GM12878 (cell line): ENCODE results near the gene PPP2R1B. TPM values are rescaled to one million over a fixed set of nuclear protein-coding genes. Genes with fewer than 3 reads are reported as not detected.
A peak's percentile ranks its signal among the peaks of the same experiment; 100 is the strongest.

Experiments used
- ATAC-seq: fragments of 200-7000 bp; cut with Tn5 transposase; 3 replicates; pipeline ENCODE4 v1.9.1; 2020; ENCODE audit warnings: mild to moderate bottlenecking, moderate library complexity
- BruUV-seq: library from RNA; stranded (reverse); fragments of 400-500 nt; replicated peaks from 2 replicates; lab custom pipeline; 2021; lab: Mats Ljungman, UMichigan
- CTCF ChIA-PET: fragments of 300-600 bp; sonication (Branson Sonifier 250); formaldehyde crosslinking; extraction: SDS; loops from one replicate; lab custom pipeline; 2021; ENCODE audit warnings: inconsistent platforms; lab: Yijun Ruan, JAX
- POLR2A ChIA-PET: fragments of 350-600 bp; formaldehyde crosslinking; extraction: SDS; loops from one replicate; lab custom pipeline; 2021; ENCODE audit warnings: inconsistent platforms; lab: Charles Lee
- RAD21 ChIA-PET: fragments of 300-600 bp; sonication (Branson Sonifier 250); formaldehyde crosslinking; loops from one replicate; lab custom pipeline; 2023; ENCODE audit warnings: antibody characterized with exemption; ENCODE audit not compliant: unreplicated experiment; lab: Charles Lee
- SMC1A ChIA-PET: fragments of 300-600 bp; sonication (Branson Sonifier 250); formaldehyde crosslinking; loops from one replicate; lab custom pipeline; 2023; ENCODE audit not compliant: unreplicated experiment, uncharacterized antibody; lab: Charles Lee
- DNase-seq: peaks from one replicate; pipeline ENCODE4 v3.0.0-alpha.2; 2011; ENCODE audit warnings: low read depth, low spot score
- FAIRE-seq: peaks from 3 replicates; lab custom pipeline; 2011; peaks lifted over from hg19 to GRCh38; lab: Jason Lieb, UNC
- H2AFZ ChIP-seq: 2 replicates; pipeline ENCODE4 v1.6.0; 2011; ENCODE audit warnings: low read depth, low read length, control low read depth; ENCODE audit not compliant: control insufficient read depth
- H3K27ac ChIP-seq: 2 replicates; pipeline ENCODE4 v1.5.1; 2011; ENCODE audit warnings: control low read depth; ENCODE audit not compliant: control insufficient read depth, insufficient read depth
- H3K27me3 ChIP-seq, 2 experiments: replicated peaks in 1 of 2; 2 replicates each; pipeline versions ENCODE4 v1.6.0 to v1.6.1; 2011; ENCODE audit warnings: low read length in 1 of 2; ENCODE audit not compliant: control insufficient read depth in 2 of 2, insufficient read depth in 2 of 2
- H3K36me3 ChIP-seq, 2 experiments: 2 replicates each; pipeline ENCODE4 v1.5.1; 2011; ENCODE audit warnings: low read length in 1 of 2; ENCODE audit not compliant: control insufficient read depth in 2 of 2, insufficient read depth in 2 of 2
- H3K4me1 ChIP-seq: 2 replicates; pipeline ENCODE4 v1.6.1; 2011; ENCODE audit warnings: mild to moderate bottlenecking, low read length, moderate library complexity, mixed read lengths; ENCODE audit not compliant: control insufficient read depth, insufficient read depth
- H3K4me2 ChIP-seq: 2 replicates; pipeline ENCODE4 v1.6.0; 2011; ENCODE audit warnings: control low read depth; ENCODE audit not compliant: control insufficient read depth, insufficient read depth
- H3K4me3 ChIP-seq: fragments of 200-600 bp; sonication (generic); 2 replicates; pipeline ENCODE4 v1.5.1; 2016
- H3K79me2 ChIP-seq: 2 replicates; pipeline ENCODE4 v1.6.0; 2011; ENCODE audit warnings: low read length; ENCODE audit not compliant: control insufficient read depth, insufficient read depth
- H3K9ac ChIP-seq: 2 replicates; pipeline ENCODE4 v1.8.0; 2011; ENCODE audit warnings: low read length, control low read depth, mixed read lengths; ENCODE audit not compliant: control insufficient read depth, insufficient read depth
- H3K9me3 ChIP-seq: replicated peaks from 3 replicates; pipeline ENCODE4 v1.5.1; 2011; ENCODE audit warnings: mild to moderate bottlenecking, low read length; ENCODE audit not compliant: control insufficient read depth, insufficient read depth
- H4K20me1 ChIP-seq: 2 replicates; pipeline ENCODE4 v1.6.0; 2011; ENCODE audit not compliant: control insufficient read depth, insufficient read depth
- HDAC2 ChIP-seq: fragments of 200-600 bp; sonication (generic); IDR thresholded peaks from 2 replicates; pipeline ENCODE4 v1.6.1; 2017
- IKZF2 ChIP-seq, 2 experiments: fragments of 450-650 bp; IDR thresholded peaks; 2 replicates each; pipeline ENCODE4 v1.6.1; 2017; ENCODE audit warnings: mild to moderate bottlenecking in 2 of 2, moderate library complexity in 2 of 2
- NR2C1 ChIP-seq: fragments of 450-650 bp; IDR thresholded peaks from 2 replicates; pipeline ENCODE4 v1.6.1; 2017; ENCODE audit warnings: antibody characterized with exemption, mild to moderate bottlenecking, moderate library complexity
- NR2F1 ChIP-seq: fragments of 450-650 bp; conservative IDR thresholded peaks from 2 replicates; pipeline ENCODE4 v1.6.1; 2017; ENCODE audit warnings: mild to moderate bottlenecking
- PKNOX1 ChIP-seq: fragments of 450-650 bp; IDR thresholded peaks from 2 replicates; pipeline ENCODE4 v1.6.1; 2016; ENCODE audit warnings: mild to moderate bottlenecking
- RAD21 ChIP-seq: IDR thresholded peaks from 2 replicates; pipeline ENCODE4 v1.6.1; 2011; ENCODE audit warnings: mild to moderate bottlenecking, low read depth, low read length, moderate library complexity; ENCODE audit not compliant: insufficient read depth
- RB1 ChIP-seq: fragments of 450-650 bp; formaldehyde crosslinking; IDR thresholded peaks from 2 replicates; pipeline ENCODE4 v1.6.1; 2017; ENCODE audit warnings: mild to moderate bottlenecking, borderline replicate concordance
- SMC3 ChIP-seq: IDR thresholded peaks from 2 replicates; pipeline ENCODE4 v1.6.1; 2011; ENCODE audit warnings: low read length, improper control_type of control experiment, borderline replicate concordance
- WGBS: methylation state at CpG from one replicate; pipeline ENCODE4 v1.1.6; 2016; ENCODE audit warnings: low lambda C conversion rate; ENCODE audit not compliant: insufficient replicate concordance, insufficient coverage; ENCODE audit errors: missing lambda C conversion rate; 5-methylcytosine and 5-hydroxymethylcytosine counted together
- in situ Hi-C: fragments of 300-500 bp; cut with MboI; formaldehyde crosslinking; loops from 9 replicates; pipeline ENCODE4 v1.14.3; 2018; ENCODE audit warnings: mixed read lengths
- intact Hi-C: fragments of 100-400 bp; cut with micrococcal nuclease; formaldehyde crosslinking; loops from one replicate; pipeline ENCODE4 v1.14.2; 2022; ENCODE audit not compliant: unreplicated experiment
- polyA plus RNA-seq, 11 experiments: library from polyadenylated mRNA; depleted of rRNA in 4 of 11; unstranded in 6 of 11; stranded (reverse) in 5 of 11; fragments of >200 nt; fragmentation: Nextera tagmentation in 4 of 11; fragmentation: Illumina TruSeq in 1 of 11; extraction: Ambion mirVana in 4 of 11; extraction: Trizol in 1 of 11; gene quantifications; 1 replicate in 1 of 11; 2 replicates in 10 of 11; pipeline versions ENCODE4 v1.2.1 to v1.2.3, GENCODE V29; 2011 to 2016; ENCODE audit warnings: inconsistent platforms in 2 of 11, missing spikeins in 2 of 11, low read depth in 1 of 11
- total RNA-seq, 4 experiments: library from RNA; depleted of rRNA in 3 of 4; stranded (reverse); fragments of >200 nt in 3 of 4; fragmentation: Illumina TruSeq in 1 of 4; extraction: Trizol in 1 of 4; gene quantifications; 2 replicates each; pipeline versions ENCODE4 v1.2.1 to v1.2.3, GENCODE V29; 2013 to 2021
- TF ChIP-seq, protein P1 (sequence below), 3 experiments: IDR thresholded peaks in 2 of 3; conservative IDR thresholded peaks in 1 of 3; 2 replicates each; pipeline ENCODE4 v1.5.1; 2011; ENCODE audit warnings: low read depth in 3 of 3, low read length in 3 of 3, mild to moderate bottlenecking in 3 of 3, control low read depth in 2 of 3, moderate library complexity in 2 of 3, inconsistent platforms in 1 of 3, mixed read lengths in 1 of 3; ENCODE audit not compliant: control insufficient read depth in 2 of 3, insufficient read depth in 1 of 3; ENCODE audit errors: extremely low read depth in 1 of 3
- TF ChIP-seq, protein P2 (sequence below): fragments of 450-650 bp; IDR thresholded peaks from 2 replicates; pipeline ENCODE4 v1.6.1; 2017; ENCODE audit warnings: mild to moderate bottlenecking, moderate library complexity

Gene PPP2R1B
- total and polyA plus RNA-seq, 10 of the 15 experiments (the other 5 are each of a cell fraction or from before 2014, with no cell fraction given): 26.6 to 68.2 (median 35.7) TPM

DNA sequence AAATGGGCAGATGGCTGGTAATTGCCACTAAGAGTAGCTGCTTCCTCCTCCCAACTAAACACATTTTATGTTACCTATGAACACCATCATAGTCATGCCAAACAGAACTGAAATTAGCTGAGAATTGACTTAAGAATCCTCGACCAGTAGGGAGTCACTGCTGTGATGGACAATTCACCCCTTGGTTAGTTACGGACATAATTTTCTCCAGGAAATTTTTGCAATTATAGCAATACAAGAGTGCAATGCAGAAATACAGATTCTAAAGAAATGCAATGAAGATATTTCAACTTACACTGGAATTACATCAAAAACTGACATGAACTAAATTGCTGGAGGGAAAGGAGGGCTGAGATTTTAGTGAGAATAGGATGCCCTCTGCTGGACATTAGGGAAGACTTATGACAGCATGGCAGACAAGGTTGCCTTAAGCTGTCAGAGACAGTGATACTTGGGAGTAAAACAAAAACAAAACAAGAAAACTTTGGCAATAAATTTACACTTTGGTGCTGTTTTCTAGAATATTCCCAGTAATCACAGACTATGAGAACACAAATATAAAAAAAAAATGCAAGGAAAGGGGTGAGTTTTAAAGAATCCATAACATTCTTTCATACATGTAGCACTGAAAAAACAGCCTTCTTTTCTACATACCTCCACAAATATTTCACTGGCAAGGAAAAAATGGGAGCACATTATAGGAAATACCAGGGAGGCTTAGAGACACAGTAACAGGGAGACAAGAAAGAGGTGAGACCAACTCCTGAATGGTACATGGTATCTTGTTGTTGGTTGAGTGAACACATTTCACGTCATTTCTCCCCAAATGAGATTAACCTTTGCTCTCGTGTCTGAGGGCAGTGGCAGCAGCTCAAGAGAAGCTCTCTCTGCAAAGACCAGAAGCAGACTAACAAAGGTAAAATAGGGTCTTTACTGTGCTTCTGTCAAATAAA is 11.2 kb upstream of the PPP2R1B start:
- ChIA-PET RAD21 (interaction anchor here (0.7 to 5.9 kb wide), 38 partner anchors 9 to 211 kb away, joined by 3 to 136 read pairs (median 4); partner anchors contain the start of genes ALG9, PPP2R1B and SIK2), SMC1A (interaction anchor here (0.6 to 6.0 kb wide), 54 partner anchors 9 to 347 kb away, joined by 3 to 154 read pairs (median 5); partner anchors contain the start of genes PPP2R1B and SIK2), POLR2A (interaction anchor here (0.6 to 5.8 kb wide), 10 partner anchors 11 to 190 kb away, joined by 3 to 56 read pairs (median 4); partner anchors contain the start of gene PPP2R1B), CTCF (interaction anchor here (0.5 to 6.4 kb wide), 62 partner anchors 8 to 503 kb away, joined by 3 to 170 read pairs (median 5); partner anchors contain the start of genes ALG9, PPP2R1B and SIK2)
- H3K4me2 ChIP-seq: peak overlapping the region; percentile 73
- H3K79me2 ChIP-seq: no peaks in the 10 kb centered on the region
- no peaks in the 10 kb centered on the region for H3K9me3 ChIP-seq
- BruUV-seq: no TSS peak
- FAIRE-seq (peak; percentile 68), DNase-seq (peak; percentile 52), ATAC-seq (peak; percentile 92)
- no peak overlapping the region for H3K4me3 ChIP-seq
- in situ Hi-C loops (loop anchor here (5.0 kb wide), 1 partner anchor 175 kb away; the partner anchor contains the start of gene SIK2), intact Hi-C loops (loop anchor here (1.0 to 10.0 kb wide), 6 partner anchors 64 to 1493 kb away; partner anchors contain the start of gene SIK2)
- H2AFZ ChIP-seq: peak overlapping the region; percentile 32
- peaks cover 8% of the 10 kb centered on the region; the same call in 1 of the 2 replicates for H3K4me1 ChIP-seq
- WGBS: 54% methylated on average over 4 of the region's 4 CpGs
- H3K9ac ChIP-seq: 0 out of 2 replicates have a peak overlapping the region, but pooled peaks have one; percentile 24
- no peaks in the 10 kb centered on the region for H3K27me3 ChIP-seq
- H3K27ac ChIP-seq: peak overlapping the region; percentile 68
- H4K20me1 ChIP-seq: no peaks in the 10 kb centered on the region
- no peaks in the 10 kb centered on the region for H3K36me3 ChIP-seq
- peak; percentile 44; the same call in 1 of the 2 replicates for TF ChIP-seq NR2F1
- no peak for TF ChIP-seq HDAC2
- TF ChIP-seq RB1: 0 out of 2 replicates have a peak, but pooled peaks have one; percentile 39
- TF ChIP-seq NR2C1: no peak
- TF ChIP-seq, protein P1, sequence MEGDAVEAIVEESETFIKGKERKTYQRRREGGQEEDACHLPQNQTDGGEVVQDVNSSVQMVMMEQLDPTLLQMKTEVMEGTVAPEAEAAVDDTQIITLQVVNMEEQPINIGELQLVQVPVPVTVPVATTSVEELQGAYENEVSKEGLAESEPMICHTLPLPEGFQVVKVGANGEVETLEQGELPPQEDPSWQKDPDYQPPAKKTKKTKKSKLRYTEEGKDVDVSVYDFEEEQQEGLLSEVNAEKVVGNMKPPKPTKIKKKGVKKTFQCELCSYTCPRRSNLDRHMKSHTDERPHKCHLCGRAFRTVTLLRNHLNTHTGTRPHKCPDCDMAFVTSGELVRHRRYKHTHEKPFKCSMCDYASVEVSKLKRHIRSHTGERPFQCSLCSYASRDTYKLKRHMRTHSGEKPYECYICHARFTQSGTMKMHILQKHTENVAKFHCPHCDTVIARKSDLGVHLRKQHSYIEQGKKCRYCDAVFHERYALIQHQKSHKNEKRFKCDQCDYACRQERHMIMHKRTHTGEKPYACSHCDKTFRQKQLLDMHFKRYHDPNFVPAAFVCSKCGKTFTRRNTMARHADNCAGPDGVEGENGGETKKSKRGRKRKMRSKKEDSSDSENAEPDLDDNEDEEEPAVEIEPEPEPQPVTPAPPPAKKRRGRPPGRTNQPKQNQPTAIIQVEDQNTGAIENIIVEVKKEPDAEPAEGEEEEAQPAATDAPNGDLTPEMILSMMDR (IDR thresholded peaks at IDR 0.05 in 2 of 3, conservative IDR thresholded peaks at IDR 0.05 in 1 of 3; ENCODE audit: control insufficient read depth in 2 of 3, extremely low read depth in 1 of 3, insufficient read depth in 1 of 3, low read depth in 3 of 3, low read length in 3 of 3): peak; percentile 65 to 86 (median 79)
- TF ChIP-seq IKZF2 (IDR thresholded peaks at IDR 0.05): no peak
- TF ChIP-seq, protein P2, sequence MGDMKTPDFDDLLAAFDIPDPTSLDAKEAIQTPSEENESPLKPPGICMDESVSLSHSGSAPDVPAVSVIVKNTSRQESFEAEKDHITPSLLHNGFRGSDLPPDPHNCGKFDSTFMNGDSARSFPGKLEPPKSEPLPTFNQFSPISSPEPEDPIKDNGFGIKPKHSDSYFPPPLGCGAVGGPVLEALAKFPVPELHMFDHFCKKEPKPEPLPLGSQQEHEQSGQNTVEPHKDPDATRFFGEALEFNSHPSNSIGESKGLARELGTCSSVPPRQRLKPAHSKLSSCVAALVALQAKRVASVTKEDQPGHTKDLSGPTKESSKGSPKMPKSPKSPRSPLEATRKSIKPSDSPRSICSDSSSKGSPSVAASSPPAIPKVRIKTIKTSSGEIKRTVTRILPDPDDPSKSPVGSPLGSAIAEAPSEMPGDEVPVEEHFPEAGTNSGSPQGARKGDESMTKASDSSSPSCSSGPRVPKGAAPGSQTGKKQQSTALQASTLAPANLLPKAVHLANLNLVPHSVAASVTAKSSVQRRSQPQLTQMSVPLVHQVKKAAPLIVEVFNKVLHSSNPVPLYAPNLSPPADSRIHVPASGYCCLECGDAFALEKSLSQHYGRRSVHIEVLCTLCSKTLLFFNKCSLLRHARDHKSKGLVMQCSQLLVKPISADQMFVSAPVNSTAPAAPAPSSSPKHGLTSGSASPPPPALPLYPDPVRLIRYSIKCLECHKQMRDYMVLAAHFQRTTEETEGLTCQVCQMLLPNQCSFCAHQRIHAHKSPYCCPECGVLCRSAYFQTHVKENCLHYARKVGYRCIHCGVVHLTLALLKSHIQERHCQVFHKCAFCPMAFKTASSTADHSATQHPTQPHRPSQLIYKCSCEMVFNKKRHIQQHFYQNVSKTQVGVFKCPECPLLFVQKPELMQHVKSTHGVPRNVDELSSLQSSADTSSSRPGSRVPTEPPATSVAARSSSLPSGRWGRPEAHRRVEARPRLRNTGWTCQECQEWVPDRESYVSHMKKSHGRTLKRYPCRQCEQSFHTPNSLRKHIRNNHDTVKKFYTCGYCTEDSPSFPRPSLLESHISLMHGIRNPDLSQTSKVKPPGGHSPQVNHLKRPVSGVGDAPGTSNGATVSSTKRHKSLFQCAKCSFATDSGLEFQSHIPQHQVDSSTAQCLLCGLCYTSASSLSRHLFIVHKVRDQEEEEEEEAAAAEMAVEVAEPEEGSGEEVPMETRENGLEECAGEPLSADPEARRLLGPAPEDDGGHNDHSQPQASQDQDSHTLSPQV: peak; percentile 81; the same call in 1 of the 2 replicates
- TF ChIP-seq RAD21: peak; percentile 88
- peak; percentile 98 for TF ChIP-seq SMC3
- TF ChIP-seq PKNOX1: peak; percentile 39; the same call in 1 of the 2 replicates
